SK-N-SH (cell line): ENCODE results near the gene MAN1A2. TPM values are rescaled to one million over a fixed set of nuclear protein-coding genes. Genes with fewer than 3 reads are reported as not detected.

ENCODE experiments used
- CTCF ChIA-PET: fragments of 300-600, 350-600 bp; formaldehyde crosslinking; extraction: SDS; loops from one replicate; lab custom pipeline; 2021; lab: Yijun Ruan, JAX
- POLR2A ChIA-PET: fragments of 350-600 bp; sonication (Branson Sonifier 250); formaldehyde crosslinking; extraction: SDS; loops from one replicate; lab custom pipeline; 2020; ENCODE audit warnings: antibody characterized with exemption, inconsistent platforms; lab: Yijun Ruan, JAX
- DNase-seq: peaks from one replicate; pipeline ENCODE4 v3.0.0; 2012
- H2AFZ ChIP-seq: fragments of 200-600 bp; sonication (generic); 2 replicates; pipeline ENCODE4 v1.8.1; 2016; ENCODE audit warnings: antibody characterized with exemption, mild to moderate bottlenecking, low read depth
- H3F3A ChIP-seq: fragments of 200-600 bp; sonication (generic); replicated peaks from 2 replicates; pipeline ENCODE3; 2016; ENCODE audit warnings: antibody characterized with exemption, mild to moderate bottlenecking; ENCODE audit not compliant: insufficient read depth
- H3K27ac ChIP-seq, 2 experiments: fragments of 200-500 bp in 1 of 2; fragments of 200-600 bp in 1 of 2; sonication (Bioruptor generic) in 1 of 2; sonication (generic), shearing (Covaris generic) in 1 of 2; 2 replicates each; pipeline versions ENCODE4 v1.5.1 to v1.6.1; 2014 to 2016; ENCODE audit warnings: low read depth in 2 of 2, inconsistent platforms in 1 of 2, low read length in 1 of 2, mild to moderate bottlenecking in 1 of 2, mixed read lengths in 1 of 2
- H3K27me3 ChIP-seq: fragments of 200-600 bp; sonication (generic), shearing (Covaris generic); 2 replicates; pipeline ENCODE4 v1.6.1; 2016; ENCODE audit warnings: mixed run types; ENCODE audit not compliant: insufficient read depth
- H3K36me3 ChIP-seq, 2 experiments: fragments of 200-500 bp in 1 of 2; fragments of 200-600 bp in 1 of 2; sonication (Bioruptor generic) in 1 of 2; sonication (generic) in 1 of 2; replicated peaks in 1 of 2; 2 replicates each; pipeline versions ENCODE3 to v1.5.1; 2014 to 2016; ENCODE audit warnings: low read length in 1 of 2, mild to moderate bottlenecking in 1 of 2; ENCODE audit not compliant: insufficient read depth in 2 of 2, control insufficient read depth in 1 of 2
- H3K4me1 ChIP-seq, 2 experiments: fragments of 200-500 bp in 1 of 2; fragments of 200-600 bp in 1 of 2; sonication (Bioruptor generic) in 1 of 2; sonication (generic), shearing (Covaris generic) in 1 of 2; 2 replicates each; pipeline versions ENCODE4 v1.5.1 to v1.6.1; 2014 to 2016; ENCODE audit warnings: low read depth in 1 of 2, low read length in 1 of 2, mixed run types in 1 of 2; ENCODE audit not compliant: insufficient read depth in 2 of 2, control insufficient read depth in 1 of 2
- H3K4me2 ChIP-seq: fragments of 200-600 bp; sonication (generic), shearing (Covaris generic); 2 replicates; pipeline ENCODE4 v1.6.1; 2017; ENCODE audit warnings: mixed run types
- H3K4me3 ChIP-seq, 2 experiments: fragments of 200-500 bp in 1 of 2; fragments of 200-600 bp in 1 of 2; sonication (Bioruptor generic) in 1 of 2; sonication (generic), shearing (Covaris generic) in 1 of 2; 2 replicates each; pipeline versions ENCODE4 v1.5.1 to v1.8.1; 2014 to 2016; ENCODE audit warnings: low read depth in 2 of 2, inconsistent platforms in 1 of 2, low read length in 1 of 2, mild to moderate bottlenecking in 1 of 2, mixed read lengths in 1 of 2, moderate library complexity in 1 of 2
- H3K79me2 ChIP-seq: fragments of 200-600 bp; sonication (generic); 2 replicates; pipeline ENCODE4 v1.8.1; 2017; ENCODE audit warnings: mild to moderate bottlenecking; ENCODE audit not compliant: insufficient read depth
- H3K9ac ChIP-seq: fragments of 200-600 bp; sonication (generic); 2 replicates; pipeline ENCODE4 v1.6.1; 2017; ENCODE audit warnings: mixed run types
- H3K9me2 ChIP-seq: fragments of 200-600 bp; sonication (generic); 2 replicates; pipeline ENCODE4 v1.6.1; 2017; ENCODE audit warnings: mixed run types
- H3K9me3 ChIP-seq: fragments of 200-600 bp; sonication (generic); 2 replicates; pipeline ENCODE4 v1.6.1; 2017; ENCODE audit warnings: mixed run types, mild to moderate bottlenecking, moderate library complexity
- H4K20me1 ChIP-seq: fragments of 200-600 bp; sonication (generic); 2 replicates; pipeline ENCODE4 v1.6.1; 2017; ENCODE audit warnings: mild to moderate bottlenecking, mixed run types; ENCODE audit not compliant: insufficient read depth
- CHD2 ChIP-seq: fragments of 150-350 bp; IDR thresholded peaks from 2 replicates; pipeline ENCODE4 v1.6.1; 2018; ENCODE audit warnings: low read length; ENCODE audit not compliant: partially characterized antibody
- ELF1 ChIP-seq: IDR thresholded peaks from 2 replicates; pipeline ENCODE4 v1.4.0; 2012
- FOXJ3 ChIP-seq: sonication (generic); formaldehyde crosslinking; IDR thresholded peaks from 2 replicates; pipeline ENCODE4 v1.5.1; 2020; ENCODE audit warnings: mild to moderate bottlenecking, missing genetic modification reagents
- FOXM1 ChIP-seq: IDR thresholded peaks from 2 replicates; pipeline ENCODE4 v1.4.0; 2012; ENCODE audit warnings: low read depth, mild to moderate bottlenecking
- GATA2 ChIP-seq: sonication (generic); formaldehyde crosslinking; IDR thresholded peaks from 2 replicates; pipeline ENCODE4 v1.5.0; 2020; ENCODE audit warnings: mild to moderate bottlenecking, missing genetic modification reagents
- JUND ChIP-seq: IDR thresholded peaks from 2 replicates; pipeline ENCODE4 v1.4.0; 2012
- MEF2A ChIP-seq: IDR thresholded peaks from 2 replicates; pipeline ENCODE4 v1.4.0; 2012; ENCODE audit warnings: low read depth, borderline replicate concordance
- MXI1 ChIP-seq: IDR thresholded peaks from 2 replicates; pipeline ENCODE4 v1.6.1; 2012; ENCODE audit warnings: mild to moderate bottlenecking, low read depth, low read length, improper control_type of control experiment
- POLR2AphosphoS5 ChIP-seq: IDR thresholded peaks from 2 replicates; pipeline ENCODE4 v1.6.1; 2012; ENCODE audit warnings: low read depth, low read length
- RAD21 ChIP-seq: IDR thresholded peaks from 2 replicates; pipeline ENCODE4 v1.6.1; 2012; ENCODE audit warnings: mild to moderate bottlenecking, low read length
- RCOR1 ChIP-seq: fragments of 150-350 bp; IDR thresholded peaks from 2 replicates; pipeline ENCODE4 v1.6.1; 2017; ENCODE audit warnings: antibody characterized with exemption, low read length
- SMC3 ChIP-seq: IDR thresholded peaks from 2 replicates; pipeline ENCODE4 v1.6.1; 2012; ENCODE audit warnings: low read depth, low read length, improper control_type of control experiment
- TAF1 ChIP-seq: IDR thresholded peaks from 2 replicates; pipeline ENCODE4 v1.6.1; 2012; ENCODE audit warnings: low read depth, mild to moderate bottlenecking, low read length, moderate library complexity, borderline replicate concordance
- TEAD4 ChIP-seq: IDR thresholded peaks from 2 replicates; pipeline ENCODE4 v1.4.0; 2012; ENCODE audit warnings: mild to moderate bottlenecking, borderline replicate concordance; ENCODE audit not compliant: insufficient read depth
- YY1 ChIP-seq: IDR thresholded peaks from 2 replicates; pipeline ENCODE4 v1.4.0; 2012; ENCODE audit warnings: low read depth, mild to moderate bottlenecking
- WGBS: methylation state at CpG from one replicate; pipeline ENCODE4 v1.1.6; 2017; ENCODE audit warnings: low lambda C conversion rate; 5-methylcytosine and 5-hydroxymethylcytosine counted together
- polyA plus RNA-seq, 3 experiments: library from polyadenylated mRNA; depleted of rRNA; stranded (reverse); fragments of >200 nt; gene quantifications; 2 replicates each; pipeline ENCODE4 v1.2.3, GENCODE V29; 2012
- TF ChIP-seq, protein P1 (sequence below): fragments of 150-350 bp; IDR thresholded peaks from 2 replicates; pipeline ENCODE4 v1.6.1; 2016; ENCODE audit warnings: mild to moderate bottlenecking, low read depth, low read length
- TF ChIP-seq, protein P2 (sequence below): IDR thresholded peaks from 2 replicates; pipeline ENCODE4 v1.4.0; 2012; ENCODE audit warnings: low read depth, borderline replicate concordance
- TF ChIP-seq, protein P3 (sequence below): IDR thresholded peaks from 2 replicates; pipeline ENCODE4 v1.4.0; 2012; ENCODE audit warnings: low read depth, borderline replicate concordance
- TF ChIP-seq, protein P4 (sequence below): IDR thresholded peaks from 2 replicates; pipeline ENCODE4 v1.6.1; 2012; ENCODE audit warnings: mild to moderate bottlenecking, low read depth, low read length, moderate library complexity
- TF ChIP-seq, protein P5 (sequence below): IDR thresholded peaks from 2 replicates; pipeline ENCODE4; 2012

The MAN1A2 gene
- polyA plus RNA-seq, 1 of the 3 experiments (the other 2 are of a cell fraction): 6.0 TPM

DNA sequence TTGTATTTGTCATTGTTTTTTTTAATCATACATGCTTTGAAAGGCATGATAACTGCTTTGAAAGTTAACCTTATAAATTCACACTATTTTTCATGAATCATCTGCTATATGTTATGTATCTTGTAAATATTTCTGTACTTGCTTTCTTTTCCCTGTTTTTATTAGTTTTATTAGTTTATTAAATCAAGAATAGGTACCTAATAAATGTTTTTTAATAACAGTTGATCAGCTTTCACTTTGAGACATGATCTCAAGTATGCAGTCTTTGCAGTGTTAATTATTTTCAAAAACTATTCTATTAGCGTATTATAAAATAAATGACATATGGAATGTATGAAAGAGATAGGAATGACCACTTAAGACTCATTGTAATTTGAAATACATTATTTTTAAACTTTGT, 127.8 kb downstream of the MAN1A2 start:
- CTCF ChIA-PET: interaction anchor here (1.4 kb wide), 1 partner anchor 9 kb away, joined by 4 read pairs; no protein-coding TSS in a partner anchor
- H3K4me3 ChIP-seq: no peak overlapping the region
- TF ChIP-seq JUND (no peak), RCOR1 (no peak), RAD21 (no peak), YY1 (no peak), CHD2 (no peak), MEF2A (no peak), SMC3 (no peak)
- TF ChIP-seq, protein P1, sequence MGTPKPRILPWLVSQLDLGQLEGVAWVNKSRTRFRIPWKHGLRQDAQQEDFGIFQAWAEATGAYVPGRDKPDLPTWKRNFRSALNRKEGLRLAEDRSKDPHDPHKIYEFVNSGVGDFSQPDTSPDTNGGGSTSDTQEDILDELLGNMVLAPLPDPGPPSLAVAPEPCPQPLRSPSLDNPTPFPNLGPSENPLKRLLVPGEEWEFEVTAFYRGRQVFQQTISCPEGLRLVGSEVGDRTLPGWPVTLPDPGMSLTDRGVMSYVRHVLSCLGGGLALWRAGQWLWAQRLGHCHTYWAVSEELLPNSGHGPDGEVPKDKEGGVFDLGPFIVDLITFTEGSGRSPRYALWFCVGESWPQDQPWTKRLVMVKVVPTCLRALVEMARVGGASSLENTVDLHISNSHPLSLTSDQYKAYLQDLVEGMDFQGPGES: no peak
- TF ChIP-seq, protein P2, sequence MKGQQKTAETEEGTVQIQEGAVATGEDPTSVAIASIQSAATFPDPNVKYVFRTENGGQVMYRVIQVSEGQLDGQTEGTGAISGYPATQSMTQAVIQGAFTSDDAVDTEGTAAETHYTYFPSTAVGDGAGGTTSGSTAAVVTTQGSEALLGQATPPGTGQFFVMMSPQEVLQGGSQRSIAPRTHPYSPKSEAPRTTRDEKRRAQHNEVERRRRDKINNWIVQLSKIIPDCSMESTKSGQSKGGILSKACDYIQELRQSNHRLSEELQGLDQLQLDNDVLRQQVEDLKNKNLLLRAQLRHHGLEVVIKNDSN: no peak
- TF ChIP-seq, protein P3, sequence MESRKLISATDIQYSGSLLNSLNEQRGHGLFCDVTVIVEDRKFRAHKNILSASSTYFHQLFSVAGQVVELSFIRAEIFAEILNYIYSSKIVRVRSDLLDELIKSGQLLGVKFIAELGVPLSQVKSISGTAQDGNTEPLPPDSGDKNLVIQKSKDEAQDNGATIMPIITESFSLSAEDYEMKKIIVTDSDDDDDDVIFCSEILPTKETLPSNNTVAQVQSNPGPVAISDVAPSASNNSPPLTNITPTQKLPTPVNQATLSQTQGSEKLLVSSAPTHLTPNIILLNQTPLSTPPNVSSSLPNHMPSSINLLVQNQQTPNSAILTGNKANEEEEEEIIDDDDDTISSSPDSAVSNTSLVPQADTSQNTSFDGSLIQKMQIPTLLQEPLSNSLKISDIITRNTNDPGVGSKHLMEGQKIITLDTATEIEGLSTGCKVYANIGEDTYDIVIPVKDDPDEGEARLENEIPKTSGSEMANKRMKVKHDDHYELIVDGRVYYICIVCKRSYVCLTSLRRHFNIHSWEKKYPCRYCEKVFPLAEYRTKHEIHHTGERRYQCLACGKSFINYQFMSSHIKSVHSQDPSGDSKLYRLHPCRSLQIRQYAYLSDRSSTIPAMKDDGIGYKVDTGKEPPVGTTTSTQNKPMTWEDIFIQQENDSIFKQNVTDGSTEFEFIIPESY: no peak
- TF ChIP-seq, all 33 proteins: peak for 0
- Histone ChIP-seq H3K4me2 (no peak overlapping the region), H3K79me2 (no peaks in the 10 kb centered on the region), H3K9me3 (no peaks in the 10 kb centered on the region), H3K27me3 (no peaks in the 10 kb centered on the region), H3K9me2 (no peaks in the 10 kb centered on the region; the same call in 1 of the 2 replicates), H2AFZ (no peak overlapping the region), H3K9ac (no peak overlapping the region), H3F3A (no peaks in the 10 kb centered on the region), H3K27ac (no peak overlapping the region), H3K4me1 (no peaks in the 10 kb centered on the region), H3K36me3 (peaks cover 33 to 47% of the 10 kb centered on the region in 2 experiments), H4K20me1 (no peaks in the 10 kb centered on the region)
- POLR2A ChIA-PET: no interaction called here
- no peak for DNase-seq
- WGBS: 96% methylated on average over 1 of the region's 1 CpG

DNA sequence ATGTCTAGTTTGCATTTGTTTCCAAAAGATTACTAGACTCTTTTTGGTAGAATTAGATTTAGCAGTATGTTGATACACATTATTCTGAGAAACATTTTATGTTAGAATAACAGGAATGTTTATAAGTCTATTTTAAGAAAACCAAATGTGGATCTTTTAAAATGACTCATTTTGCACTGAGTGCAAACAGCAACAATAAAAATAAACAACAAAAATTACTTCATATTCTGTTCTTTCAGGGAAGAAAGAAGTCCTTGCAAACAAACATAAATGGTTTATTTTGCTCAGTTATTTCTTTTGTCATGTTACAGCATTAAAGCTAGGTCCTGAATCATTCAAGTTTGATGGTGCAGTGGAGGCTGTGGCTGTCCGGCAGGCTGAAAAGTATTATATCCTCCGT, 131.8 kb downstream of the MAN1A2 start:
- Histone ChIP-seq H3F3A (no peaks in the 10 kb centered on the region), H3K4me3 (no peak overlapping the region), H3K9ac (no peak overlapping the region), H3K9me3 (no peaks in the 10 kb centered on the region), H3K9me2 (no peaks in the 10 kb centered on the region; the same call in 1 of the 2 replicates), H4K20me1 (no peaks in the 10 kb centered on the region), H3K4me1 (no peaks in the 10 kb centered on the region), H3K27me3 (no peaks in the 10 kb centered on the region), H3K79me2 (no peaks in the 10 kb centered on the region), H3K27ac (no peak overlapping the region), H2AFZ (no peak overlapping the region), H3K36me3 (peaks cover 45 to 56% of the 10 kb centered on the region in 2 experiments), H3K4me2 (no peak overlapping the region)
- CTCF ChIA-PET: interaction anchor here (0.9 kb wide), 1 partner anchor 10 kb away, joined by 3 read pairs; no protein-coding TSS in a partner anchor
- WGBS: 100% methylated on average over 2 of the region's 2 CpGs
- no peak for DNase-seq
- POLR2A ChIA-PET: no interaction called here
- no peak for TF ChIP-seq ELF1
- TF ChIP-seq, protein P4, sequence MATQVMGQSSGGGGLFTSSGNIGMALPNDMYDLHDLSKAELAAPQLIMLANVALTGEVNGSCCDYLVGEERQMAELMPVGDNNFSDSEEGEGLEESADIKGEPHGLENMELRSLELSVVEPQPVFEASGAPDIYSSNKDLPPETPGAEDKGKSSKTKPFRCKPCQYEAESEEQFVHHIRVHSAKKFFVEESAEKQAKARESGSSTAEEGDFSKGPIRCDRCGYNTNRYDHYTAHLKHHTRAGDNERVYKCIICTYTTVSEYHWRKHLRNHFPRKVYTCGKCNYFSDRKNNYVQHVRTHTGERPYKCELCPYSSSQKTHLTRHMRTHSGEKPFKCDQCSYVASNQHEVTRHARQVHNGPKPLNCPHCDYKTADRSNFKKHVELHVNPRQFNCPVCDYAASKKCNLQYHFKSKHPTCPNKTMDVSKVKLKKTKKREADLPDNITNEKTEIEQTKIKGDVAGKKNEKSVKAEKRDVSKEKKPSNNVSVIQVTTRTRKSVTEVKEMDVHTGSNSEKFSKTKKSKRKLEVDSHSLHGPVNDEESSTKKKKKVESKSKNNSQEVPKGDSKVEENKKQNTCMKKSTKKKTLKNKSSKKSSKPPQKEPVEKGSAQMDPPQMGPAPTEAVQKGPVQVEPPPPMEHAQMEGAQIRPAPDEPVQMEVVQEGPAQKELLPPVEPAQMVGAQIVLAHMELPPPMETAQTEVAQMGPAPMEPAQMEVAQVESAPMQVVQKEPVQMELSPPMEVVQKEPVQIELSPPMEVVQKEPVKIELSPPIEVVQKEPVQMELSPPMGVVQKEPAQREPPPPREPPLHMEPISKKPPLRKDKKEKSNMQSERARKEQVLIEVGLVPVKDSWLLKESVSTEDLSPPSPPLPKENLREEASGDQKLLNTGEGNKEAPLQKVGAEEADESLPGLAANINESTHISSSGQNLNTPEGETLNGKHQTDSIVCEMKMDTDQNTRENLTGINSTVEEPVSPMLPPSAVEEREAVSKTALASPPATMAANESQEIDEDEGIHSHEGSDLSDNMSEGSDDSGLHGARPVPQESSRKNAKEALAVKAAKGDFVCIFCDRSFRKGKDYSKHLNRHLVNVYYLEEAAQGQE: no peak
- no peak for TF ChIP-seq TEAD4
- TF ChIP-seq, protein P5, sequence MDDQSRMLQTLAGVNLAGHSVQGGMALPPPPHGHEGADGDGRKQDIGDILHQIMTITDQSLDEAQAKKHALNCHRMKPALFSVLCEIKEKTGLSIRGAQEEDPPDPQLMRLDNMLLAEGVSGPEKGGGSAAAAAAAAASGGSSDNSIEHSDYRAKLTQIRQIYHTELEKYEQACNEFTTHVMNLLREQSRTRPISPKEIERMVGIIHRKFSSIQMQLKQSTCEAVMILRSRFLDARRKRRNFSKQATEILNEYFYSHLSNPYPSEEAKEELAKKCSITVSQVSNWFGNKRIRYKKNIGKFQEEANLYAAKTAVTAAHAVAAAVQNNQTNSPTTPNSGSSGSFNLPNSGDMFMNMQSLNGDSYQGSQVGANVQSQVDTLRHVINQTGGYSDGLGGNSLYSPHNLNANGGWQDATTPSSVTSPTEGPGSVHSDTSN: no peak
- TF ChIP-seq MXI1: no peak
- no peak for TF ChIP-seq POLR2AphosphoS5
- TF ChIP-seq GATA2 (CRISPR knock-in tag): no peak
- TF ChIP-seq CHD2: no peak
- no peak for TF ChIP-seq TAF1
- TF ChIP-seq SMC3: no peak
- TF ChIP-seq FOXJ3: no peak
- no peak for TF ChIP-seq RCOR1
- no peak for TF ChIP-seq FOXM1
- TF ChIP-seq RAD21: no peak
